ENCODE measurements around the gene PPFIBP1. TPM values are rescaled to one million over a fixed set of nuclear protein-coding genes. Genes with fewer than 3 reads are reported as not detected.

Gene PPFIBP1
- total and polyA plus RNA-seq, 2 donors (not counting 1 experiment from before 2014, with no cell fraction given), result 3.3 to 15.0 TPM

DNA sequence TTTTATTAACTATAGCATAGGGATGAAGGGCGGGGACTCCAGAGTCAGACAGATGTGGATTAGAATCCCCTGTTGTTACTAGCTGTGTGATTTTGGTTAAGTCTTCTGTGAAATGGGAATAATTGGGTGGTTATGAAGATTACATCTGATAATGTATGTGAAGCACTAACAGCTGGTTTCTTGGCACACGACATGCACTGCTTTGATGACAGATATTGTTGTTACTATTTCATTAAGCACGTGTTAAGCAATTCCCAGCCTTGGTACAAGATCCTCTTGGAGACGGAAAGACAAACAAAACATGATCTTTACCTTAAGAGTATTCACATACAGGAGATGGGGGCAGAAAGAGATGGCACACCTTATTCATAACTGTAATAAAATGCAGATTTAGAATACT, 7.9 kb downstream of the PPFIBP1 start:
- Histone ChIP-seq H3K4me2 (replicated peaks; ENCODE audit: low read depth, low read length, poor library complexity, severe bottlenecking) (no peak overlapping the region), H3K9me3 (ENCODE audit: control extremely low read depth in 1 of 3, control insufficient read depth in 2 of 3, insufficient read depth in 1 of 3, low read length in 2 of 3) (no peaks in the 10 kb centered on the region), H3K9ac (ENCODE audit: low read length) (no peak overlapping the region), H3K36me3 (replicated peaks in 1 of 2; ENCODE audit: control extremely low read depth in 1 of 2, control insufficient read depth in 1 of 2, extremely low read depth in 1 of 2, insufficient read depth in 2 of 2, low read length in 1 of 2) (no peaks in the 10 kb centered on the region), H3K27me3 (replicated peaks in 1 of 4; ENCODE audit: control extremely low read depth in 1 of 4, control insufficient read depth in 3 of 4, insufficient read depth in 4 of 4, low read length in 3 of 4) (no peaks in the 10 kb centered on the region), H3K79me2 (ENCODE audit: control insufficient read depth, insufficient read depth, low read length) (peaks cover 3% of the 10 kb centered on the region), H3K27ac (ENCODE audit: low read length in 2 of 2) (no peak overlapping the region), H4K20me1 (ENCODE audit: control insufficient read depth, insufficient read depth, low read length, poor library complexity, severe bottlenecking) (no peaks in the 10 kb centered on the region), H3K4me1 (ENCODE audit: control insufficient read depth in 2 of 2, insufficient read depth in 2 of 2, low read length in 2 of 2) (peaks cover 45 to 48% of the 10 kb centered on the region in 2 donors), H3K4me3 (ENCODE audit: control extremely low read depth in 1 of 5, extremely low read depth in 1 of 5, insufficient read depth in 1 of 5, low read depth in 2 of 5, low read length in 4 of 5) (no peak overlapping the region), H2AFZ (ENCODE audit: insufficient read depth, low read depth, low read length, poor library complexity, severe bottlenecking) (no peak overlapping the region)
- Mint-ChIP-seq H3K4me3 (no peak overlapping the region), H3K27ac (no peak overlapping the region), H3K27me3 (no peaks in the 10 kb centered on the region), H3K4me1 (peaks cover 51% of the 10 kb centered on the region), H3K9me3 (ENCODE audit: insufficient read depth) (no peaks in the 10 kb centered on the region)
- TF ChIP-seq CTCF (IDR thresholded peaks at IDR 0.05) (no peak), EZH2 (IDR thresholded peaks at IDR 0.05; ENCODE audit: borderline replicate concordance, insufficient read depth, low read depth, low read length, poor library complexity, severe bottlenecking) (no peak)
- 94% methylated on average over 3 of the region's 4 CpGs for WGBS (ENCODE audit: insufficient coverage)
- CTCF ChIA-PET, result interaction anchor here (1.8 kb wide), 1 partner anchor 9 kb away, joined by 5 read pairs; no protein-coding TSS in a partner anchor
- intact Hi-C loops (cut with micrococcal nuclease), result no loop called here
- ATAC-seq (ENCODE audit: low read depth) (no peak), DNase-seq (no peak)
- POLR2A ChIA-PET, result no interaction called here

DNA sequence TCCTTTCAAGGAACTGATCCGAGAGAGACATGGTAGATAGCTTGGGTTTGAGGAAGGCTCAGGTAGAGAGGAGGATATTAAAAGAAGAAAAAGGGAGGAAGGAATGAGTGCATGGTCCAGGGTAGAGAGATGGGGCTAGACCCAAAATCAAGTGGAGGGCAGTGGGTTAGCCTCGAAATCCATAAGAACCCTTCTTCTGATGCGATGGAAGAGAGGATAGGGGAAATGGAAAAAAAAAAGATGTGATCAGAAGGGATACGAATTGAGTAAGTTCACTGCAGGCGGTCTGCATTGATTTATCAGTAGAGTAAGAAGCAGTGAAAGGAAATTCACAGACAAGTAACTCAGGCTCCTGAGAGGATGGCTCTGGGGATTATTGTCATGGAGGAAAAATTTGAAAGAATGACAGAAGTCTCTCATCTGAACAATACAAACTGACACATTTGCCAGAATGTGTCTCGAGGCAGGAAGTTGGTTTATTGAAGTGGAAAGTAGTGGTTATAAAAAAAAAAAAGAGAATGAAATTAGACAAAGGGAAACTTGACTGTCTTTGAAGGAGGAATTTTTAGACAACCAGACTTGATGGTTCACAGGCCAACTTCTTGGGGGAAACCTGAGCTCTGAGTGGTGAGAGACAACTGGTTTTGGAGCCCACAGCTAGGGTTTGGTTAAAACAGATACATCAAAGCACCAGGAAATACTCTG, 10.2 kb downstream of the PPFIBP1 start:
- Histone ChIP-seq H3K4me2 (replicated peaks; ENCODE audit: low read depth, low read length, poor library complexity, severe bottlenecking) (peak overlapping the region; percentile 60), H2AFZ (ENCODE audit: insufficient read depth, low read depth, low read length, poor library complexity, severe bottlenecking) (no peak overlapping the region), H3K9me3 (ENCODE audit: control extremely low read depth in 1 of 3, control insufficient read depth in 2 of 3, insufficient read depth in 1 of 3, low read length in 2 of 3) (no peaks in the 10 kb centered on the region), H3K27ac (ENCODE audit: low read length in 2 of 2) (peak overlapping the region in 1 of 2 donors; percentile 53), H3K9ac (ENCODE audit: low read length) (peak overlapping the region; percentile 25), H3K36me3 (replicated peaks in 1 of 2; ENCODE audit: control extremely low read depth in 1 of 2, control insufficient read depth in 1 of 2, extremely low read depth in 1 of 2, insufficient read depth in 2 of 2, low read length in 1 of 2) (no peaks in the 10 kb centered on the region), H3K4me3 (ENCODE audit: control extremely low read depth in 1 of 5, extremely low read depth in 1 of 5, insufficient read depth in 1 of 5, low read depth in 2 of 5, low read length in 4 of 5) (peak overlapping the region in 1 of 5 experiments; percentile 10), H4K20me1 (ENCODE audit: control insufficient read depth, insufficient read depth, low read length, poor library complexity, severe bottlenecking) (no peaks in the 10 kb centered on the region), H3K4me1 (ENCODE audit: control insufficient read depth in 2 of 2, insufficient read depth in 2 of 2, low read length in 2 of 2) (peaks cover 62 to 65% of the 10 kb centered on the region in 2 donors), H3K27me3 (replicated peaks in 1 of 4; ENCODE audit: control extremely low read depth in 1 of 4, control insufficient read depth in 3 of 4, insufficient read depth in 4 of 4, low read length in 3 of 4) (no peaks in the 10 kb centered on the region), H3K79me2 (ENCODE audit: control insufficient read depth, insufficient read depth, low read length) (peaks cover 14% of the 10 kb centered on the region)
- ATAC-seq (ENCODE audit: low read depth) (peak; percentile 56), DNase-seq (peak; percentile 54)
- Mint-ChIP-seq H3K27me3 (peaks cover 7% of the 10 kb centered on the region), H3K4me3 (peak overlapping the region; percentile 36), H3K4me1 (peaks cover 71% of the 10 kb centered on the region), H3K27ac (peak overlapping the region; percentile 39), H3K9me3 (ENCODE audit: insufficient read depth) (no peaks in the 10 kb centered on the region)
- CTCF ChIA-PET, result interaction anchor here (0.6 to 1.3 kb wide), 2 partner anchors 10 to 728 kb away, joined by 3 read pairs; no protein-coding TSS in a partner anchor
- no peak for TF ChIP-seq CTCF (IDR thresholded peaks at IDR 0.05)
- TF ChIP-seq EZH2 (IDR thresholded peaks at IDR 0.05; ENCODE audit: borderline replicate concordance, insufficient read depth, low read depth, low read length, poor library complexity, severe bottlenecking), result no peak
- intact Hi-C loops (cut with micrococcal nuclease), result loop anchor here (1.0 kb wide), 1 partner anchor 10 kb away; the partner anchor contains the start of gene PPFIBP1
- WGBS (ENCODE audit: insufficient coverage), result 29% methylated on average over 6 of the region's 6 CpGs
- POLR2A ChIA-PET, result interaction anchor here (0.6 kb wide), 1 partner anchor 10 kb away, joined by 4 read pairs; the partner anchor contains the start of gene PPFIBP1
